PC-9 (cell line): ENCODE data around the gene CPAMD8. TPM values are rescaled to one million over a fixed set of nuclear protein-coding genes. Genes with fewer than 3 reads are reported as not detected.
A peak's percentile ranks its signal among the peaks of the same experiment; 100 is the strongest.
"Not testable (repeated sequence)": the region's sequence is repeated elsewhere in the genome, so short reads cannot be mapped to it uniquely, and the experiment has no call there.

Experiments used
- BruUV-seq: library from RNA; stranded (reverse); fragments of 400-500 nt; replicated peaks from 2 replicates; lab custom pipeline; 2021; lab: Mats Ljungman, UMichigan
- CTCF ChIA-PET: fragments of 300-600 bp; sonication (Branson Sonifier 250); formaldehyde crosslinking; loops from one replicate; lab custom pipeline; 2022; ENCODE audit warnings: antibody characterized with exemption; lab: Charles Lee
- POLR2A ChIA-PET: fragments of 300-600 bp; sonication (Branson Sonifier 250); formaldehyde crosslinking; loops from one replicate; lab custom pipeline; 2022; ENCODE audit warnings: antibody characterized with exemption; ENCODE audit not compliant: unreplicated experiment; lab: Charles Lee
- DNase-seq, 2 experiments: peaks; one replicate each; pipeline versions ENCODE4 v3.0.0 to v3.0.0-alpha.2; 2015 to 2022; ENCODE audit warnings: mixed read lengths in 1 of 2
- H2AFZ ChIP-seq: fragments of 200-600 bp; sonication (generic); 2 replicates; pipeline ENCODE4 v1.8.1; 2017; ENCODE audit warnings: antibody characterized with exemption
- H3F3A ChIP-seq: fragments of 200-600 bp; sonication (generic); 2 replicates; pipeline ENCODE4 v1.8.1; 2017; ENCODE audit warnings: antibody characterized with exemption, mild to moderate bottlenecking, low read depth; ENCODE audit not compliant: insufficient read depth
- H3K27ac ChIP-seq: fragments of 200-600 bp; sonication (generic); 2 replicates; pipeline ENCODE4 v1.6.1; 2016; ENCODE audit warnings: mixed run types
- H3K27me3 ChIP-seq: fragments of 200-600 bp; sonication (generic); 2 replicates; pipeline ENCODE4 v1.6.1; 2016; ENCODE audit warnings: low read depth, mixed run types; ENCODE audit not compliant: insufficient read depth
- H3K36me3 ChIP-seq: fragments of 200-600 bp; sonication (generic); 2 replicates; pipeline ENCODE4 v1.6.1; 2016; ENCODE audit warnings: low read depth, mixed run types
- H3K4me1 ChIP-seq: fragments of 200-600 bp; sonication (generic); replicated peaks from 2 replicates; pipeline ENCODE4 v1.6.1; 2016; ENCODE audit warnings: mixed run types; ENCODE audit not compliant: insufficient read depth
- H3K4me2 ChIP-seq: fragments of 200-600 bp; sonication (generic); 2 replicates; pipeline ENCODE4 v1.6.1; 2017; ENCODE audit warnings: mixed run types
- H3K4me3 ChIP-seq: fragments of 200-600 bp; sonication (generic); 2 replicates; pipeline ENCODE4 v1.6.1; 2016; ENCODE audit warnings: mixed run types
- H3K79me2 ChIP-seq: fragments of 200-600 bp; sonication (generic); 2 replicates; pipeline ENCODE4 v1.6.1; 2017; ENCODE audit warnings: low read depth, mixed run types
- H3K9me2 ChIP-seq: fragments of 200-600 bp; sonication (generic); 2 replicates; pipeline ENCODE4 v1.8.1; 2017; ENCODE audit warnings: mild to moderate bottlenecking; ENCODE audit not compliant: insufficient read depth
- H3K9me3 ChIP-seq: fragments of 200-600 bp; sonication (generic); 2 replicates; pipeline ENCODE4 v1.8.1; 2016; ENCODE audit warnings: low read depth; ENCODE audit not compliant: insufficient read depth
- H4K20me1 ChIP-seq: fragments of 200-600 bp; sonication (generic); 2 replicates; pipeline ENCODE4 v1.8.1; 2017; ENCODE audit not compliant: insufficient read depth
- EZH2 ChIP-seq: fragments of 200-600 bp; sonication (generic); IDR thresholded peaks from 2 replicates; pipeline ENCODE4 v1.8.0; 2017; ENCODE audit warnings: antibody characterized with exemption, low read depth
- intact Hi-C: fragments of 100-400 bp; cut with micrococcal nuclease; formaldehyde crosslinking; loops from one replicate; pipeline ENCODE4 v1.10.0; 2022; ENCODE audit not compliant: unreplicated experiment
- total RNA-seq: library from RNA; stranded (reverse); gene quantifications from 2 replicates; pipeline ENCODE4 v1.2.3, GENCODE V29; 2021
- TF ChIP-seq, protein P1 (sequence below): fragments of 200-600 bp; sonication (generic); conservative IDR thresholded peaks from 2 replicates; pipeline ENCODE4 v1.6.1; 2017; ENCODE audit warnings: mixed run types, antibody characterized with exemption, mild to moderate bottlenecking, moderate library complexity

CPAMD8 gene
- total RNA-seq, 1 experiment from 2014 or later = 25.8 TPM

DNA sequence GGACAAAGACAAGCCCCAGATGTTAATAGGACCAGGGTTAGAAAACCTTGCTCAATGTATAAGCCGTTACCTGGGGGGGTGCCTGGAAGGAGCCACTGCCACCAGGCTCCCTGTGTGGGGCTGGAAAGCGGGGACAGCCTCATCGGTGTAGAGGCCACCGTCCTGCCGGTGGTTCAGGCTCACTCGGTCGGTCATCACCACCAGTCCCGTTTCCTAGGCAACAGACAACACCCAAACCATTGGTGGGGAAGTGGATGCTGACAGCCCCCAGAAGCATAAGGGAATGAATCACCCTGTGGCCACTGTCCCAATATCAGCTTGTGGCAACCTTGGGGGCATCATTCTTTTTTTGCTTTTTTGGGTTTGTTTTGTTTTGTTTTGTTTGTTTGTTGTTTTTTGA lies 55.8 kb downstream of the CPAMD8 start:
- TF ChIP-seq, protein P1, sequence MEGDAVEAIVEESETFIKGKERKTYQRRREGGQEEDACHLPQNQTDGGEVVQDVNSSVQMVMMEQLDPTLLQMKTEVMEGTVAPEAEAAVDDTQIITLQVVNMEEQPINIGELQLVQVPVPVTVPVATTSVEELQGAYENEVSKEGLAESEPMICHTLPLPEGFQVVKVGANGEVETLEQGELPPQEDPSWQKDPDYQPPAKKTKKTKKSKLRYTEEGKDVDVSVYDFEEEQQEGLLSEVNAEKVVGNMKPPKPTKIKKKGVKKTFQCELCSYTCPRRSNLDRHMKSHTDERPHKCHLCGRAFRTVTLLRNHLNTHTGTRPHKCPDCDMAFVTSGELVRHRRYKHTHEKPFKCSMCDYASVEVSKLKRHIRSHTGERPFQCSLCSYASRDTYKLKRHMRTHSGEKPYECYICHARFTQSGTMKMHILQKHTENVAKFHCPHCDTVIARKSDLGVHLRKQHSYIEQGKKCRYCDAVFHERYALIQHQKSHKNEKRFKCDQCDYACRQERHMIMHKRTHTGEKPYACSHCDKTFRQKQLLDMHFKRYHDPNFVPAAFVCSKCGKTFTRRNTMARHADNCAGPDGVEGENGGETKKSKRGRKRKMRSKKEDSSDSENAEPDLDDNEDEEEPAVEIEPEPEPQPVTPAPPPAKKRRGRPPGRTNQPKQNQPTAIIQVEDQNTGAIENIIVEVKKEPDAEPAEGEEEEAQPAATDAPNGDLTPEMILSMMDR = no peak
- no peak for TF ChIP-seq EZH2
- no peak overlapping the region for H3K4me2 ChIP-seq
- BruUV-seq = no TSS peak
- no peaks in the 10 kb centered on the region for H3K79me2 ChIP-seq
- no peaks in the 10 kb centered on the region for H3K4me1 ChIP-seq
- ChIA-PET POLR2A (no interaction called here), CTCF (no interaction called here)
- no peak for DNase-seq
- no peaks in the 10 kb centered on the region; the same call in 1 of the 2 replicates for H3F3A ChIP-seq
- no peaks in the 10 kb centered on the region for H3K27me3 ChIP-seq
- H2AFZ ChIP-seq = no peak overlapping the region
- peaks cover 5% of the 10 kb centered on the region; the same call in 1 of the 2 replicates for H3K9me3 ChIP-seq
- intact Hi-C loops = no loop called here
- no peaks in the 10 kb centered on the region for H4K20me1 ChIP-seq
- no peak overlapping the region for H3K27ac ChIP-seq
- H3K4me3 ChIP-seq = no peak overlapping the region
- peaks cover 12% of the 10 kb centered on the region; the same call in 1 of the 2 replicates for H3K36me3 ChIP-seq
- H3K9me2 ChIP-seq = no peaks in the 10 kb centered on the region

- no peak overlapping the region for H3K4me2 ChIP-seq
- intact Hi-C loops = loop anchor here (10.0 kb wide), 1 partner anchor 194 kb away; no protein-coding TSS in a partner anchor
- no TSS peak for BruUV-seq
- no peaks in the 10 kb centered on the region for H3K27me3 ChIP-seq
- peaks cover 5% of the 10 kb centered on the region; the same call in 1 of the 2 replicates for H3K9me3 ChIP-seq
- H3F3A ChIP-seq = no peaks in the 10 kb centered on the region; the same call in 1 of the 2 replicates
- no peak overlapping the region for H3K27ac ChIP-seq
- H3K9me2 ChIP-seq = no peaks in the 10 kb centered on the region
- H3K36me3 ChIP-seq = peaks cover 12% of the 10 kb centered on the region; the same call in 1 of the 2 replicates
- H4K20me1 ChIP-seq = no peaks in the 10 kb centered on the region
- DNase-seq = peak in 1 of 2 experiments; percentile 50
- CTCF ChIA-PET = no interaction called here
- TF ChIP-seq, protein P1 = peak; percentile 64
- no peak for TF ChIP-seq EZH2
- H2AFZ ChIP-seq = no peak overlapping the region
- no peak overlapping the region for H3K4me3 ChIP-seq
- H3K79me2 ChIP-seq = no peaks in the 10 kb centered on the region
- H3K4me1 ChIP-seq = no peaks in the 10 kb centered on the region
- POLR2A ChIA-PET = no interaction called here
Measured at GRCh38 chr19:16969135-16969534, 57.5 kb downstream of the CPAMD8 start.

- H3K27me3 ChIP-seq = not testable (repeated sequence)
Measured at GRCh38 chr19:16960996-16961822, 65.4 kb downstream of the CPAMD8 start.

DNA sequence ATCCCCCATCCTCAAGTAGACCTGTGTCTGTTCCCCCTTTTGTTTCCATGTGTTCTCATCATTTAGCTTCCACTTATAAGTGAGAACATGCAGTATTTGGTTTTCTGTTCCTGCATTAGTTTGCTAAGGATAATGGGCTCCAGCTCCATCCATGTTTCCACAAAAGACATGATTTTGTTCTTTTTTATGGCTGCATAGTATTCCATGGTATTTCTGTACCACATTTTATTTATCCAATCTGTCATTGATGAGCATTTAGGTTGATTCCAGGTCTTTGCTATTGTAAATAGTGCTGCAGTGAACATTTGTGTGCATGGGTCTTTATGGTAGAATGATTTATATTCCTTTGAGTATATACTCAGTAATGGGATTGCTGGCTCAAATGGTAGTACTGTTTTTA lies 68.3 kb downstream of the CPAMD8 start:
- CTCF ChIA-PET = not testable (repeated sequence)

More at GRCh38 chr19:16960996-16961822, 65.4 kb downstream of the CPAMD8 start:
- POLR2A ChIA-PET, BruUV-seq, H3K9me3 ChIP-seq, H4K20me1 ChIP-seq, CTCF ChIA-PET, H3K36me3 ChIP-seq, H3K79me2 ChIP-seq, H3K4me3 ChIP-seq, H3K4me2 ChIP-seq, H3K9me2 ChIP-seq, H2AFZ ChIP-seq, H3K27ac ChIP-seq: not testable (repeated sequence)
- H3F3A ChIP-seq = peaks cover 38% of the 10 kb centered on the region
- intact Hi-C loops = loop anchor here (10.0 kb wide), 1 partner anchor 186 kb away; no protein-coding TSS in a partner anchor
- H3K4me1 ChIP-seq = peaks cover 34% of the 10 kb centered on the region
- DNase-seq = peak in 1 of 2 experiments; percentile 14

More for the DNA sequence above, 68.3 kb downstream of the CPAMD8 start:
- H3K36me3 ChIP-seq, H4K20me1 ChIP-seq, DNase-seq, H3K9me3 ChIP-seq, H3K4me3 ChIP-seq, H3K9me2 ChIP-seq, H2AFZ ChIP-seq, H3K27me3 ChIP-seq, BruUV-seq, intact Hi-C loops, H3K79me2 ChIP-seq, POLR2A ChIA-PET: not testable (repeated sequence)
- Histone ChIP-seq H3K4me2 (peak overlapping the region; percentile 52), H3K27ac (peak overlapping the region; percentile 50), H3K4me1 (peaks cover 38% of the 10 kb centered on the region), H3F3A (peaks cover 38% of the 10 kb centered on the region)
